Neutrophil (primary cell): ENCODE measurements around the gene PGLYRP3.

Experiments used
- H3K27ac ChIP-seq: fragments of 200-600 bp; sonication (generic); 2 replicates; pipeline ENCODE4 v1.5.1; 2016; ENCODE audit warnings: mild to moderate bottlenecking, moderate library complexity
- H3K27me3 ChIP-seq: fragments of 200-600 bp; sonication (generic); 2 replicates; pipeline ENCODE4 v1.6.0; 2016; ENCODE audit warnings: mild to moderate bottlenecking
- H3K36me3 ChIP-seq: fragments of 200-600 bp; sonication (generic); 2 replicates; pipeline ENCODE4 v1.5.1; 2017
- H3K4me1 ChIP-seq, 2 experiments: fragments of 200-600 bp in 1 of 2; sonication (generic) in 1 of 2; 1 replicate in 1 of 2; 2 replicates in 1 of 2; pipeline versions ENCODE4 v1.5.1 to v1.6.1; 2013 to 2016; ENCODE audit warnings: low read depth in 1 of 2, low read length in 1 of 2, mild to moderate bottlenecking in 1 of 2, moderate library complexity in 1 of 2; ENCODE audit not compliant: control insufficient read depth in 1 of 2, insufficient read depth in 1 of 2
- H3K4me3 ChIP-seq, 2 experiments: fragments of 200-600 bp in 1 of 2; sonication (generic) in 1 of 2; 1 replicate in 1 of 2; 2 replicates in 1 of 2; pipeline ENCODE4 v1.5.1; 2013 to 2016; ENCODE audit warnings: low read depth in 1 of 2, low read length in 1 of 2, mild to moderate bottlenecking in 1 of 2, moderate library complexity in 1 of 2
- H3K9me3 ChIP-seq: fragments of 200-600 bp; sonication (generic); 2 replicates; pipeline ENCODE4 v1.5.1; 2016
- CTCF ChIP-seq: fragments of 200-600 bp; sonication (generic); IDR thresholded peaks from 2 replicates; pipeline ENCODE4 v1.5.1; 2016; ENCODE audit warnings: antibody characterized with exemption

PGLYRP3 gene

GRCh38 chr1:153251562-153251961 lies 61.2 kb downstream of the PGLYRP3 start:
- Histone ChIP-seq H3K9me3 (no peaks in the 10 kb centered on the region), H3K4me3 (no peak overlapping the region), H3K27ac (no peak overlapping the region), H3K36me3 (no peaks in the 10 kb centered on the region), H3K27me3 (peaks cover 59% of the 10 kb centered on the region), H3K4me1 (peaks cover 17% of the 10 kb centered on the region in 2 experiments)
- TF ChIP-seq CTCF, result no peak

- H3K36me3 ChIP-seq, result no peaks in the 10 kb centered on the region
- H3K27ac ChIP-seq, result no peak overlapping the region
- no peak for TF ChIP-seq CTCF
- no peaks in the 10 kb centered on the region for H3K9me3 ChIP-seq
- H3K27me3 ChIP-seq, result peaks cover 61% of the 10 kb centered on the region
- no peak overlapping the region for H3K4me3 ChIP-seq
- peaks cover 17% of the 10 kb centered on the region in 2 experiments for H3K4me1 ChIP-seq
Observed at GRCh38 chr1:153251087-153251486, 61.7 kb downstream of the PGLYRP3 start.

- Histone ChIP-seq H3K27ac (no peak overlapping the region), H3K36me3 (no peaks in the 10 kb centered on the region), H3K4me3 (no peak overlapping the region), H3K27me3 (peaks cover 58% of the 10 kb centered on the region), H3K4me1 (peaks cover 17% of the 10 kb centered on the region in 2 experiments), H3K9me3 (no peaks in the 10 kb centered on the region)
- no peak for TF ChIP-seq CTCF
Observed at GRCh38 chr1:153250166-153250565, 62.6 kb downstream of the PGLYRP3 start.

GRCh38 chr1:153248176-153248879 lies 64.4 kb downstream of the PGLYRP3 start:
- no peaks in the 10 kb centered on the region for H3K9me3 ChIP-seq
- H3K36me3 ChIP-seq, result no peaks in the 10 kb centered on the region
- no peak overlapping the region for H3K4me3 ChIP-seq
- no peak for TF ChIP-seq CTCF
- H3K4me1 ChIP-seq, result peaks cover 17% of the 10 kb centered on the region in 2 experiments
- H3K27ac ChIP-seq, result no peak overlapping the region
- peaks cover 52% of the 10 kb centered on the region for H3K27me3 ChIP-seq
